Activated CD4-positive, alpha-beta T cell treated with anti-CD3 and anti-CD28 coated beads for 36 hours (primary cell): ENCODE results near the gene GFRA1. TPM values are rescaled to one million over a fixed set of nuclear protein-coding genes. Genes with fewer than 3 reads are reported as not detected.

Experiments
- ATAC-seq: fragments of 200-7000 bp; cut with Tn5 transposase; one replicate; pipeline ENCODE4 v1.10.0; 2021; ENCODE audit warnings: mild to moderate bottlenecking, moderate library complexity
- CTCF ChIA-PET: fragments of 350-600 bp; sonication (Branson Sonifier 250); formaldehyde crosslinking; loops from one replicate; lab custom pipeline; 2021; ENCODE audit warnings: antibody characterized with exemption; lab: Charles Lee
- POLR2A ChIA-PET: fragments of 350-600 bp; sonication (Branson Sonifier 250); formaldehyde crosslinking; loops from one replicate; lab custom pipeline; 2021; ENCODE audit warnings: antibody characterized with exemption, inconsistent platforms; lab: Charles Lee
- DNase-seq: peaks from one replicate; pipeline ENCODE4 v3.0.0-alpha.2; 2020
- H3K27ac Mint-ChIP-seq: one replicate; pipeline ENCODE4 v1.8.0; 2021; ENCODE audit warnings: mixed read lengths
- H3K27me3 Mint-ChIP-seq: one replicate; pipeline ENCODE4 v1.8.0; 2021; ENCODE audit warnings: mixed read lengths
- H3K36me3 Mint-ChIP-seq: one replicate; pipeline ENCODE4 v1.8.0; 2021; ENCODE audit warnings: low read depth, mixed read lengths
- H3K4me1 Mint-ChIP-seq: one replicate; pipeline ENCODE4 v1.8.0; 2021; ENCODE audit warnings: mixed read lengths
- H3K4me3 Mint-ChIP-seq: one replicate; pipeline ENCODE4 v1.8.0; 2021; ENCODE audit warnings: mild to moderate bottlenecking, moderate library complexity, mixed read lengths
- H3K9me3 Mint-ChIP-seq: one replicate; pipeline ENCODE4 v1.8.0; 2021; ENCODE audit warnings: low read depth, mixed read lengths
- intact Hi-C, 2 experiments: fragments of 100-400 bp; cut with DNase I in 1 of 2; cut with micrococcal nuclease in 1 of 2; formaldehyde crosslinking; loops; one replicate each; pipeline versions ENCODE4 v1.14.2 to v1.15.1; 2022 to 2024; cut with DNase I, micrococcal nuclease
- total RNA-seq, 2 experiments: library from RNA; stranded (reverse); gene quantifications; one replicate each; pipeline ENCODE4 v1.2.3, GENCODE V29; 2021

The GFRA1 gene
- total RNA-seq, 2 experiments from 2014 or later, result 0.09 to 0.11 TPM

DNA sequence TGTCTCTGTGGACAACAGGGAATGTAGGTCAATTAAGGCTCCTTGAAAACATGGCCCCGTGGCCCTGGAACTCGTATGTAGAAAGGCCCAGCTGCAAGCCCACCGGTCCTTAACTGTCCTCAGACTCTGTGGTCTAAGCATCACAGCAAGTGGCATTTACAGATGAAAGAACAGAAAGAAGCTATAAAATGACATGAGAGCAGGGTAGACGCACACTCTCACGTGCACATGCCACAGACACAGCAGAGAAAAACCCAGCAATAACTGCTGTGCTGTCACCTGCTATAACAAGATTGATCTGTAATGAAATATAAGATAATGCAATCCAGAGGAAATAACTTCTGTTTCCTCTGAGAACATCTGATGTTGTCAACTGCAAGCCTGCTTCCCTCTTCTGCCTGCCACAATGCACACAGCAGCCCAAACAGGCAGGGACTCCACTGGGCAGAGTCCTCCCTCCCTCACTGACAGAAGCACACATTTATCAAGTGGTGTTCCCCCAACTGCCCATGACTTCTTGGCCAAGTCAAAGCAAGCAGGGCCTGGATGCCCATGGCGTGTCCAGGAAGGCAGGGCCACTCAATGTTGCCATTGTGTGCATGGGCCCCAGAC lies 63.9 kb downstream of the GFRA1 start:
- Mint-ChIP-seq H3K27me3 (no peaks in the 10 kb centered on the region), H3K36me3 (no peaks in the 10 kb centered on the region), H3K4me3 (no peak overlapping the region), H3K4me1 (no peaks in the 10 kb centered on the region), H3K27ac (no peak overlapping the region), H3K9me3 (no peaks in the 10 kb centered on the region)
- ChIA-PET CTCF (no interaction called here), POLR2A (no interaction called here)
- intact Hi-C loops, result no loop called here
- DNase-seq (no peak), ATAC-seq (no peak)

GRCh38 chr10:116207690-116208089 lies 65.3 kb downstream of the GFRA1 start:
- no peak for DNase-seq
- no peaks in the 10 kb centered on the region for H3K36me3 Mint-ChIP-seq
- ATAC-seq, result no peak
- ChIA-PET CTCF (no interaction called here), POLR2A (no interaction called here)
- H3K4me3 Mint-ChIP-seq, result no peak overlapping the region
- intact Hi-C loops, result no loop called here
- H3K4me1 Mint-ChIP-seq, result no peaks in the 10 kb centered on the region
- no peaks in the 10 kb centered on the region for H3K27me3 Mint-ChIP-seq
- H3K27ac Mint-ChIP-seq, result no peak overlapping the region
- no peaks in the 10 kb centered on the region for H3K9me3 Mint-ChIP-seq

DNA sequence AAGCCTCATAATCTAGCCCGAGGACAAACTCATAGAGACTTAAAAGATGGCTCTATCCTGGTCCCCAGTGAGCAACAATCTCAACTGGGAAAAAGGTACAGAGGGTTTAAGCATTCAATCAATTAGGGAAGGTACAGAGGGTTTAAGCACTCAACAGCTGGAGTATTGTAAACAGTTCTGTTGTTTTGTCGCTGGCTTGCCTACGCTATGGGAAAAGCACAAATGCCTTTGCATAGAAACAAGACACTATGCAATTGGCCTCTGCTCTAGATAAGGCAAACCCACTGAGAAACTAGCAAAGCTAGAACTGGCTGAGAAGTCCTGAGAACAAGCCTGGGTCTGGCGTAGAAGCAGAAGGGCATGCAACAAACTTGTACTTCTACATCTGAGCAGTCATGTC lies 69.3 kb downstream of the GFRA1 start:
- ATAC-seq, result no peak
- Mint-ChIP-seq H3K4me3 (no peak overlapping the region), H3K27me3 (no peaks in the 10 kb centered on the region), H3K4me1 (no peaks in the 10 kb centered on the region), H3K9me3 (no peaks in the 10 kb centered on the region), H3K36me3 (no peaks in the 10 kb centered on the region), H3K27ac (no peak overlapping the region)
- DNase-seq, result no peak
- intact Hi-C loops, result no loop called here
- ChIA-PET CTCF (no interaction called here), POLR2A (no interaction called here)

DNA sequence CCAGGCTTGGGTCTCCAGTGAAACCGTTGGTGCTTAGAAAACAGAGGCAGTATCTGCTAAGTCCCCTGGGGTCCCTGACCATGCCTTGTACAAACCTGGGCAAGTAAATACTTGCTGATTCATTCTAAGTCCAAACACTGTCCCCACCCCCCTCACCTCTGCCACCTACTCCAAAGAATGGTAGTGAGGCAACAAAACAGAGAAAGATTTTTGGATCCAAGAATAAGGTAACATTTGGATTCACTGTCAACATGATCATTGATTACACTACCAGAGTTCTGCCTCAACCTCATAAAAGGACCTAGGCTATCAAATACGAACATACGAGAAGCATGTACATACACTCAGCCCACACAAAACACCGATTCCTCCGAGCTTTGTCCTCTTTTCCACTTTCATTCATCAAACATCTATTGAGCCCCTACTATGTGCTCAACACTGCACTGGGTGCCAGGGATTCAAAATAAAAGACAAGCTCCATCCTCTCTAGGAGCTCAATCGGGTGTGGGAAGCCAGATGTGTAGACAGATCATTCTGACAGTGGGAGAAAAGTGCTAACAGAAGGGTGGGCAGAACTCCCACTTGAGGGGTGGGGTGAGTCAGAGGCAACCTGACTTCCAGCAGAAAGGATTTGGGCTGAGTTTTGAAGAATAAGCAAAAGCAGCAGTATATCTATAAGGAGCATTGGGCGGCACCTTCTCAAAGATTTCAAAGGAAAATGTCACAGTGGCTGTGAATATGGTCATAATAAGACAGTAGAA lies 71.2 kb downstream of the GFRA1 start:
- H3K27ac Mint-ChIP-seq, result no peak overlapping the region
- no peaks in the 10 kb centered on the region for H3K36me3 Mint-ChIP-seq
- no peak for DNase-seq
- H3K27me3 Mint-ChIP-seq, result no peaks in the 10 kb centered on the region
- no peaks in the 10 kb centered on the region for H3K9me3 Mint-ChIP-seq
- no peak for ATAC-seq
- ChIA-PET POLR2A (no interaction called here), CTCF (no interaction called here)
- H3K4me3 Mint-ChIP-seq, result no peak overlapping the region
- intact Hi-C loops, result no loop called here
- H3K4me1 Mint-ChIP-seq, result no peaks in the 10 kb centered on the region

GRCh38 chr10:116201011-116201410 lies 72.0 kb downstream of the GFRA1 start:
- Mint-ChIP-seq H3K4me3 (no peak overlapping the region), H3K27ac (no peak overlapping the region)

GRCh38 chr10:116198676-116199035 lies 74.3 kb downstream of the GFRA1 start:
- H3K4me1 Mint-ChIP-seq, result no peaks in the 10 kb centered on the region
- ATAC-seq (no peak), DNase-seq (no peak)
- ChIA-PET CTCF (interaction anchor here (0.6 kb wide), 1 partner anchor 8 kb away, joined by 3 read pairs; no protein-coding TSS in a partner anchor), POLR2A (no interaction called here)
- no peaks in the 10 kb centered on the region for H3K36me3 Mint-ChIP-seq
- H3K4me3 Mint-ChIP-seq, result no peak overlapping the region
- H3K27me3 Mint-ChIP-seq, result no peaks in the 10 kb centered on the region
- H3K27ac Mint-ChIP-seq, result no peak overlapping the region
- peaks cover 6% of the 10 kb centered on the region for H3K9me3 Mint-ChIP-seq
- intact Hi-C loops, result no loop called here

More at GRCh38 chr10:116201011-116201410, 72.0 kb downstream of the GFRA1 start:
- DNase-seq (no peak), ATAC-seq (no peak)
- POLR2A ChIA-PET, result no interaction called here
- CTCF ChIA-PET, result no interaction called here
- H3K36me3 Mint-ChIP-seq, result no peaks in the 10 kb centered on the region
- no peaks in the 10 kb centered on the region for H3K4me1 Mint-ChIP-seq
- no peaks in the 10 kb centered on the region for H3K27me3 Mint-ChIP-seq
- H3K9me3 Mint-ChIP-seq, result no peaks in the 10 kb centered on the region
- intact Hi-C loops, result no loop called here

DNA sequence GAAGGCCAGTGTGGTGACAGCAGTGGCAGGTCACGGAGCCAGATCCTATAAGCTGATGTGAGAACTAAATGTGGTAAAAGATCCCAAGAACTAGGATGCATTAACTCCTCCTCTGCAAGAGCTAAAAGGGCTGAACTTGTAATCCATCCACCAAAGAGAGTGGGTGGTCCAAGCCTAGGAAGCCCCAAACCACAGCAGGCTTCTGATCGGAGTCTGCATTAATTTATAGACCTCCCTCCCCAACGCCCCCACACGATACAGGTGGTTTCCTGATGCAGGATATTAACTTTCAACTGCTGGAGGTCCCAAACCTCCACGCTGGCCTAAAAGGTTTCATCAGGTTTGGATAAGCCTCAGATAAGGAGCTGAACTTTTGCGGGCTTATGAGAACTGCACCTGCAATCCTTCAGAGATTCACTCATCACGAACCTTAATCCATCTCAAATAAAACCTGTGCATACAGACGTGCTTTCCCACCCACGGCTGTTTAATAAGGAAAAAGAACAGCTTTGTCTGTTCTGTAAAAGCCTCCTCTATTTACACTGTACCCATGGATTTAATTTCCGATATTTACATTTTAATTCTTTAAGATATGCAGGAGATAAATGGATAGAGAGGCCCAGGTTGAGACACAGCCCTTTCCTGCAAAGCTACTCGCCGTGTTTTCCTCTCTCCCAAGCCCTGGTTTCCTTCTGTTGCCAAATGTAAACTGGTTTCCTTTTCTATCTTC lies 74.9 kb downstream of the GFRA1 start:
- CTCF ChIA-PET, result no interaction called here
- H3K4me3 Mint-ChIP-seq, result no peak overlapping the region
- no peaks in the 10 kb centered on the region for H3K27me3 Mint-ChIP-seq
- POLR2A ChIA-PET, result no interaction called here
- H3K36me3 Mint-ChIP-seq, result no peaks in the 10 kb centered on the region
- ATAC-seq (no peak), DNase-seq (no peak)
- no peaks in the 10 kb centered on the region for H3K4me1 Mint-ChIP-seq
- H3K9me3 Mint-ChIP-seq, result peaks cover 6% of the 10 kb centered on the region
- intact Hi-C loops, result no loop called here
- H3K27ac Mint-ChIP-seq, result no peak overlapping the region

DNA sequence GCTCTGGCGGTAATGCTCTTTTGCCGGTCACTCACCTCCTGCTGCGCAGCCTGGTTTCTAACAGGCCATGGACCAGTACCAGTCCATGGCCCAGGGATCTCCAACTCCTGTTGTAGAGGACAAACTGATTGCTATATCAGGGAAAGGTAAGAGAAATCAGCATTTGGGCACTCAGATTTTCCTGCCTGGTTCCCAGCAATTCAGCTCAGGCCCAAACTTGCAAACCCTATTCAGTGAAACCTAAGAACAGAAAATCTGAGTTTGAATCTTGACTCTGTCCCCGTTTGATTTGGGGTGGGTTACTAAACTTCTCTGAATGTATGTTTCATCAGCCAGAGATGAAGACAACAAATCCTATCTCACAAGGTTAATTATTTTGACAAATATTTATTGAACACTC lies 77.4 kb downstream of the GFRA1 start:
- Mint-ChIP-seq H3K27me3 (no peaks in the 10 kb centered on the region), H3K4me3 (no peak overlapping the region), H3K4me1 (no peaks in the 10 kb centered on the region), H3K9me3 (peaks cover 6% of the 10 kb centered on the region), H3K36me3 (no peaks in the 10 kb centered on the region), H3K27ac (no peak overlapping the region)
- POLR2A ChIA-PET, result no interaction called here
- no peak for ATAC-seq
- CTCF ChIA-PET, result no interaction called here
- intact Hi-C loops, result no loop called here
- DNase-seq, result no peak

- intact Hi-C loops, result no loop called here
- ChIA-PET CTCF (no interaction called here), POLR2A (no interaction called here)
- no peaks in the 10 kb centered on the region for H3K27me3 Mint-ChIP-seq
- no peak overlapping the region for H3K4me3 Mint-ChIP-seq
- no peak overlapping the region for H3K27ac Mint-ChIP-seq
- H3K4me1 Mint-ChIP-seq, result no peaks in the 10 kb centered on the region
- DNase-seq (no peak), ATAC-seq (no peak)
- peaks cover 6% of the 10 kb centered on the region for H3K9me3 Mint-ChIP-seq
- no peaks in the 10 kb centered on the region for H3K36me3 Mint-ChIP-seq
These were observed 78.0 kb downstream of the GFRA1 start for GRCh38 chr10:116195039-116195438.

- no peak for ATAC-seq
- CTCF ChIA-PET, result no interaction called here
- Mint-ChIP-seq H3K36me3 (no peaks in the 10 kb centered on the region), H3K27me3 (no peaks in the 10 kb centered on the region), H3K27ac (no peak overlapping the region), H3K4me3 (no peak overlapping the region), H3K4me1 (no peaks in the 10 kb centered on the region), H3K9me3 (peaks cover 6% of the 10 kb centered on the region)
- POLR2A ChIA-PET, result no interaction called here
- no peak for DNase-seq
- intact Hi-C loops, result no loop called here
These were observed 78.9 kb downstream of the GFRA1 start for GRCh38 chr10:116194061-116194460.

- peaks cover 6% of the 10 kb centered on the region for H3K9me3 Mint-ChIP-seq
- POLR2A ChIA-PET, result no interaction called here
- CTCF ChIA-PET, result no interaction called here
- H3K36me3 Mint-ChIP-seq, result no peaks in the 10 kb centered on the region
- intact Hi-C loops, result no loop called here
- H3K4me1 Mint-ChIP-seq, result no peaks in the 10 kb centered on the region
- no peaks in the 10 kb centered on the region for H3K27me3 Mint-ChIP-seq
- ATAC-seq (no peak), DNase-seq (no peak)
- H3K27ac Mint-ChIP-seq, result no peak overlapping the region
- H3K4me3 Mint-ChIP-seq, result no peak overlapping the region
These were observed 82.1 kb downstream of the GFRA1 start for GRCh38 chr10:116190883-116191282.

GRCh38 chr10:116186273-116186672 lies 86.7 kb downstream of the GFRA1 start:
- no peak for ATAC-seq
- DNase-seq, result no peak
- Mint-ChIP-seq H3K27me3 (no peaks in the 10 kb centered on the region), H3K27ac (no peak overlapping the region), H3K4me3 (no peak overlapping the region), H3K4me1 (no peaks in the 10 kb centered on the region), H3K36me3 (no peaks in the 10 kb centered on the region), H3K9me3 (no peaks in the 10 kb centered on the region)
- ChIA-PET CTCF (no interaction called here), POLR2A (no interaction called here)
- intact Hi-C loops, result no loop called here
